ENCODE measurements around the gene SNAI3. TPM values are rescaled to one million over a fixed set of nuclear protein-coding genes. Genes with fewer than 3 reads are reported as not detected.

The SNAI3 gene
- total and polyA plus RNA-seq, 9 of the 15 experiments (the other 6 are each of a cell fraction or from before 2014, with no cell fraction given) = 0.04 to 4.1 (median 0.80) TPM; not detected in 1

- no peak for TF ChIP-seq ZNF609 (CRISPR knock-in tag; IDR thresholded peaks at IDR 0.05; ENCODE audit: borderline replicate concordance)
- TF ChIP-seq RFX1 (IDR thresholded peaks at IDR 0.05) = no peak
- no peak for TF ChIP-seq SRF (CRISPR knock-in tag; IDR thresholded peaks at IDR 0.05)
- TF ChIP-seq MIER1 (IDR thresholded peaks at IDR 0.05; ENCODE audit: low read depth) = no peak
- no peak for TF ChIP-seq ZNF146 (CRISPR knock-in tag; IDR thresholded peaks at IDR 0.05; ENCODE audit: unreplicated experiment)
- no peak for TF ChIP-seq BRCA1 (IDR thresholded peaks at IDR 0.05)
- no peak for TF ChIP-seq BRCA1 (CRISPR knock-in tag; IDR thresholded peaks at IDR 0.05)
- no peak for TF ChIP-seq CTBP1 (IDR thresholded peaks at IDR 0.05; ENCODE audit: borderline replicate concordance)
- no peak for TF ChIP-seq JUN (IDR thresholded peaks at IDR 0.05; ENCODE audit: borderline replicate concordance, low read depth, low read length)
- TF ChIP-seq JUN (CRISPR knock-in tag; IDR thresholded peaks at IDR 0.05; ENCODE audit: borderline replicate concordance) = no peak
- peak in 1 of 2 experiments; percentile 37; a peak in 2 of 4 replicates for TF ChIP-seq RAD21 (CRISPR knock-in tag; conservative IDR thresholded peaks at IDR 0.05 in 1 of 2, IDR thresholded peaks at IDR 0.05 in 1 of 2)
- TF ChIP-seq PRMT5 (CRISPR knock-in tag; IDR thresholded peaks at IDR 0.05) = no peak
- no peak for TF ChIP-seq TRIM28 (IDR thresholded peaks at IDR 0.05)
- TF ChIP-seq CBFA2T2 (conservative IDR thresholded peaks at IDR 0.05) = no peak
- no peak for TF ChIP-seq EP300 (IDR thresholded peaks at IDR 0.05; ENCODE audit: low read length)
- TF ChIP-seq POLR2G (IDR thresholded peaks at IDR 0.05; ENCODE audit: low read depth, low read length) = peak; percentile 49
- no peak for TF ChIP-seq FOXO4 (CRISPR knock-in tag; IDR thresholded peaks at IDR 0.05)
These were observed 898 bp downstream of the SNAI3 start (continued) for GRCh38 chr16:88685156-88686061.

Data from K562 (cell line).